ENCODE data around the gene VPS51. TPM values are rescaled to one million over a fixed set of nuclear protein-coding genes. Genes with fewer than 3 reads are reported as not detected.
A peak's percentile ranks its signal among the peaks of the same experiment; 100 is the strongest.

The VPS51 gene
- polyA plus RNA-seq, 1 donor from 2014 or later, result 230 TPM

DNA sequence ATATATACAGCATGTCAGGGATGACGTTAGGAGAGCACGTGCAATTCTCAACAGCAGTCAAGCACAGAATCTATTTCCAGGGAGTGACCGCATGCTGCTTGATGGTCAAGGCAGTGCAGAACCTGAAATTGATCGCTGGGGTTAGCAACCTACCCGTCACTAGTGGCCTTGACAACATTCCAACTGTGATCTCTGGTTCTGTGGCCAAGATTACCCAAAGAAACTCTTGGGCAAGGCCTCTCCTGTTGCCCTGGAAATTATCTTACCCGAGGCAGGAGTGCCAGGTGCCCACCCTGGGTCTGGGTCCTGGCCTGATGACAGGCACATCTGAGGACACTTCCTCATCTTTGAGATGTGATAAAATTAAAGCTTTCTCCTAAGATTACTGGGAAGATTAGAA lies 17.8 kb downstream of the VPS51 start:
- Histone ChIP-seq H3K36me3 (ENCODE audit: insufficient read depth, low read length) (no peaks in the 10 kb centered on the region), H3K9me2 (ENCODE audit: insufficient read depth, low read length) (no peaks in the 10 kb centered on the region), H2AFZ (ENCODE audit: low read depth, low read length) (no peak overlapping the region), H3K9me3 (ENCODE audit: low read length) (no peaks in the 10 kb centered on the region), H3K4me2 (ENCODE audit: low read length) (peak overlapping the region; percentile 99), H3K27me3 (ENCODE audit: insufficient read depth, low read depth, low read length) (no peaks in the 10 kb centered on the region), H3K4me3 (ENCODE audit: low read length) (peak overlapping the region; percentile 86), H4K20me1 (ENCODE audit: insufficient read depth) (no peaks in the 10 kb centered on the region), H3K9ac (ENCODE audit: low read length) (peak overlapping the region; percentile 98), H3K79me2 (replicated peaks; ENCODE audit: insufficient read depth, low read length) (peaks cover 23% of the 10 kb centered on the region), H3F3A (ENCODE audit: insufficient read depth, low read length, poor library complexity, severe bottlenecking) (no peaks in the 10 kb centered on the region), H3K27ac (ENCODE audit: low read length) (peak overlapping the region; percentile 97)
- no peak for TF ChIP-seq MXI1 (conservative IDR thresholded peaks at IDR 0.05; ENCODE audit: poor library complexity, severe bottlenecking)
- TF ChIP-seq CTCF (IDR thresholded peaks at IDR 0.05; ENCODE audit: poor library complexity, severe bottlenecking), result no peak
- no peak for TF ChIP-seq EZH2 (IDR thresholded peaks at IDR 0.05; ENCODE audit: borderline replicate concordance, insufficient read depth, low read length, poor library complexity, severe bottlenecking)
- TF ChIP-seq REST (IDR thresholded peaks at IDR 0.05; ENCODE audit: borderline replicate concordance), result no peak
- TF ChIP-seq POLR2AphosphoS5 (IDR thresholded peaks at IDR 0.05), result no peak
- no peak for TF ChIP-seq EP300 (conservative IDR thresholded peaks at IDR 0.05; ENCODE audit: poor library complexity, severe bottlenecking)
- TF ChIP-seq RAD21 (conservative IDR thresholded peaks at IDR 0.05), result no peak
- TF ChIP-seq TAF1 (IDR thresholded peaks at IDR 0.05; ENCODE audit: low read depth), result no peak
- no peak for TF ChIP-seq SMC3 (conservative IDR thresholded peaks at IDR 0.05; ENCODE audit: poor library complexity)

DNA sequence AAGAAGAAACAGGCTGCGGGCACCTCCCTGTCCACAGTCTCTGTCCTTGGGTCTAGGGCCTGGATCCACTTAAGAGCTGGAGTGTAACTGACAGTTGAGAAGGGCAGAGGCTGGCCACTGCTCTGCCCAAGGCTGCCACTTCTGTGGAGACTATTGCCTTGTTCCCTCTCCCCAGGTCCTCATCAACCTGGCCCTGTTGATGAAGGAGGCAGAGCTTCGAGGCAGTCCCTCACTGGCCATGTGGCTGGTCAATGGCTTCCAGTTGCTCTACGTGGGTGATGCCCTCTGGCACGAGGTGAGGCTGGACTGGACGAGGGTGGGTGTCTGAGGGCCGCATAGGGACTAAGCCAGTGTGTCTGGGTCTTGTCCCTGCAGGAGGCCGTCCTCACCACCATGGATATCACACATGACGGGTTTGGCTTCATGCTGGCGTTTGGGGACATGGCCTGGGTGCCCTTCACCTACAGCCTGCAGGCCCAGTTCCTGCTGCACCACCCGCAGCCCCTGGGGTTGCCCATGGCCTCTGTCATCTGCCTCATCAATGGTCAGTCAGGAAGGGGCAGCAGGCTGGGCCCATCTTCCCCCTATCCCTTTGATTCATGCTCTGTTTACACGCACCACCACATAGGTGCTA lies 18.6 kb downstream of the VPS51 start:
- H3K4me3 ChIP-seq (ENCODE audit: low read length), result no peak overlapping the region
- no peak overlapping the region for H2AFZ ChIP-seq (ENCODE audit: low read depth, low read length)
- H3K36me3 ChIP-seq (ENCODE audit: insufficient read depth, low read length), result no peaks in the 10 kb centered on the region
- H3K79me2 ChIP-seq (replicated peaks; ENCODE audit: insufficient read depth, low read length), result peaks cover 23% of the 10 kb centered on the region
- no peak overlapping the region for H3K4me2 ChIP-seq (ENCODE audit: low read length)
- H3K9ac ChIP-seq (ENCODE audit: low read length), result no peak overlapping the region
- no peaks in the 10 kb centered on the region for H3F3A ChIP-seq (ENCODE audit: insufficient read depth, low read length, poor library complexity, severe bottlenecking)
- TF ChIP-seq TAF1 (IDR thresholded peaks at IDR 0.05; ENCODE audit: low read depth), result no peak
- no peak for TF ChIP-seq RAD21 (conservative IDR thresholded peaks at IDR 0.05)
- TF ChIP-seq EZH2 (IDR thresholded peaks at IDR 0.05; ENCODE audit: borderline replicate concordance, insufficient read depth, low read length, poor library complexity, severe bottlenecking), result no peak
- no peak for TF ChIP-seq MXI1 (conservative IDR thresholded peaks at IDR 0.05; ENCODE audit: poor library complexity, severe bottlenecking)
- TF ChIP-seq REST (IDR thresholded peaks at IDR 0.05; ENCODE audit: borderline replicate concordance), result no peak
- no peak for TF ChIP-seq POLR2AphosphoS5 (IDR thresholded peaks at IDR 0.05)
- no peak for TF ChIP-seq CTCF (IDR thresholded peaks at IDR 0.05; ENCODE audit: poor library complexity, severe bottlenecking)
- TF ChIP-seq SMC3 (conservative IDR thresholded peaks at IDR 0.05; ENCODE audit: poor library complexity), result no peak
- TF ChIP-seq EP300 (conservative IDR thresholded peaks at IDR 0.05; ENCODE audit: poor library complexity, severe bottlenecking), result no peak
- no peaks in the 10 kb centered on the region for H3K9me2 ChIP-seq (ENCODE audit: insufficient read depth, low read length)
- no peaks in the 10 kb centered on the region for H4K20me1 ChIP-seq (ENCODE audit: insufficient read depth)
- no peaks in the 10 kb centered on the region for H3K9me3 ChIP-seq (ENCODE audit: low read length)
- H3K27ac ChIP-seq (ENCODE audit: low read length), result no peak overlapping the region
- no peaks in the 10 kb centered on the region for H3K27me3 ChIP-seq (ENCODE audit: insufficient read depth, low read depth, low read length)

Measured in neural cell (in vitro differentiated cells).